SU-DHL-6 (cell line): Measurements from ENCODE around the gene ENO2.
A peak's percentile ranks its signal among the peaks of the same experiment; 100 is the strongest.

ENCODE experiments used
- H2AFZ ChIP-seq: fragments of 200-600 bp; sonication (generic); 2 replicates; pipeline ENCODE4 v1.6.1; 2014; ENCODE audit warnings: low read depth, mild to moderate bottlenecking, moderate library complexity, mixed read lengths, antibody characterized with exemption, low read length; ENCODE audit not compliant: severe bottlenecking
- H3F3A ChIP-seq: fragments of 200-600 bp; shearing (Covaris generic); 2 replicates; pipeline ENCODE4 v1.6.0; 2016; ENCODE audit warnings: antibody characterized with exemption, mild to moderate bottlenecking; ENCODE audit not compliant: insufficient read depth
- H3K27ac ChIP-seq: fragments of 200-600 bp; sonication (generic); 2 replicates; pipeline ENCODE4 v1.5.1; 2016; ENCODE audit warnings: low read depth, mild to moderate bottlenecking, low read length, moderate library complexity, mixed read lengths
- H3K27me3 ChIP-seq: fragments of 200-600 bp; sonication (generic), shearing (Covaris generic); 2 replicates; pipeline ENCODE4 v1.6.0; 2014; ENCODE audit warnings: mild to moderate bottlenecking, low read length
- H3K36me3 ChIP-seq: fragments of 200-600 bp; sonication (generic); 2 replicates; pipeline ENCODE4 v1.6.1; 2014; ENCODE audit warnings: mild to moderate bottlenecking, low read length, mixed read lengths
- H3K4me2 ChIP-seq: fragments of 300-600, 200-600 bp; shearing (Covaris generic), sonication (generic); 2 replicates; pipeline ENCODE4 v1.6.0; 2014; ENCODE audit warnings: low read length, low read depth, mild to moderate bottlenecking; ENCODE audit not compliant: poor library complexity, severe bottlenecking
- H3K4me3 ChIP-seq: fragments of 200-600 bp; sonication (generic); 2 replicates; pipeline ENCODE4 v1.5.1; 2014; ENCODE audit warnings: antibody characterized with exemption, low read length, mild to moderate bottlenecking, mixed read lengths; ENCODE audit not compliant: insufficient read depth, poor library complexity, severe bottlenecking
- H3K79me2 ChIP-seq: fragments of 200-600 bp; sonication (generic); 2 replicates; pipeline ENCODE4 v1.6.1; 2014; ENCODE audit warnings: mild to moderate bottlenecking, low read length, moderate library complexity; ENCODE audit not compliant: insufficient read depth
- H3K9ac ChIP-seq: fragments of 200-600 bp; sonication (generic); 2 replicates; pipeline ENCODE4 v1.7.0; 2014; ENCODE audit warnings: mild to moderate bottlenecking, low read length
- H3K9me2 ChIP-seq: fragments of 200-600 bp; sonication (generic); replicated peaks from 2 replicates; pipeline ENCODE4 v1.6.1; 2014; ENCODE audit warnings: low read length; ENCODE audit not compliant: insufficient read depth
- H3K9me3 ChIP-seq: fragments of 200-600 bp; sonication (generic); 2 replicates; pipeline ENCODE4 v1.6.1; 2014; ENCODE audit warnings: low read length, mixed read lengths; ENCODE audit not compliant: insufficient read depth
- H4K20me1 ChIP-seq: fragments of 200-600 bp; sonication (generic); 2 replicates; pipeline ENCODE4 v1.6.1; 2014; ENCODE audit warnings: low read depth, mild to moderate bottlenecking, antibody characterized with exemption, low read length, moderate library complexity, mixed read lengths
- CTCF ChIP-seq: fragments of 200-600 bp; sonication (generic); IDR thresholded peaks from one replicate; pipeline ENCODE4 v1.5.1; 2017; ENCODE audit warnings: antibody characterized with exemption, mild to moderate bottlenecking, low read length, moderate library complexity; ENCODE audit not compliant: insufficient read depth, poor library complexity, severe bottlenecking
- EZH2phosphoT487 ChIP-seq: fragments of 200-600 bp; sonication (generic), shearing (Covaris generic); conservative IDR thresholded peaks from 2 replicates; pipeline ENCODE4 v1.6.1; 2018; ENCODE audit warnings: mild to moderate bottlenecking, antibody characterized with exemption, low read length, moderate library complexity, mixed read lengths

The ENO2 gene

GRCh38 chr12:6957151-6957701, 42.8 kb downstream of the ENO2 start:
- no peaks in the 10 kb centered on the region for H3K79me2 ChIP-seq
- no peaks in the 10 kb centered on the region for H3K36me3 ChIP-seq
- H2AFZ ChIP-seq = no peak overlapping the region
- H4K20me1 ChIP-seq = no peaks in the 10 kb centered on the region
- no peaks in the 10 kb centered on the region for H3F3A ChIP-seq
- no peaks in the 10 kb centered on the region for H3K27me3 ChIP-seq
- no peak overlapping the region for H3K4me2 ChIP-seq
- no peak overlapping the region for H3K4me3 ChIP-seq
- no peak overlapping the region for H3K27ac ChIP-seq
- no peaks in the 10 kb centered on the region for H3K9me2 ChIP-seq
- H3K9ac ChIP-seq = no peak overlapping the region
- no peak for TF ChIP-seq CTCF
- TF ChIP-seq EZH2phosphoT487 = no peak
- H3K9me3 ChIP-seq = no peaks in the 10 kb centered on the region

- peak overlapping the region; percentile 61 for H3K4me2 ChIP-seq
- TF ChIP-seq CTCF = no peak
- TF ChIP-seq EZH2phosphoT487 = no peak
- H3K27ac ChIP-seq = no peak overlapping the region
- no peaks in the 10 kb centered on the region for H3F3A ChIP-seq
- no peaks in the 10 kb centered on the region for H3K27me3 ChIP-seq
- H3K9me3 ChIP-seq = no peaks in the 10 kb centered on the region
- peak overlapping the region; percentile 33 for H3K9ac ChIP-seq
- H3K79me2 ChIP-seq = no peaks in the 10 kb centered on the region
- no peaks in the 10 kb centered on the region for H3K9me2 ChIP-seq
- H4K20me1 ChIP-seq = no peaks in the 10 kb centered on the region
- H2AFZ ChIP-seq = no peak overlapping the region
- no peaks in the 10 kb centered on the region for H3K36me3 ChIP-seq
- peak overlapping the region; percentile 23 for H3K4me3 ChIP-seq
These were observed 43.6 kb downstream of the ENO2 start for GRCh38 chr12:6957741-6958608.

- peak overlapping the region; percentile 61 for H3K4me2 ChIP-seq
- H3K4me3 ChIP-seq = peak overlapping the region; percentile 23
- H3K27ac ChIP-seq = 0 out of 2 replicates have a peak overlapping the region, but pooled peaks have one; percentile 19
- H2AFZ ChIP-seq = no peak overlapping the region
- H4K20me1 ChIP-seq = no peaks in the 10 kb centered on the region
- TF ChIP-seq EZH2phosphoT487 (no peak), CTCF (no peak)
- no peaks in the 10 kb centered on the region for H3K36me3 ChIP-seq
- peak overlapping the region; percentile 33 for H3K9ac ChIP-seq
- no peaks in the 10 kb centered on the region for H3K9me3 ChIP-seq
- no peaks in the 10 kb centered on the region for H3K79me2 ChIP-seq
- H3K9me2 ChIP-seq = no peaks in the 10 kb centered on the region
- no peaks in the 10 kb centered on the region for H3F3A ChIP-seq
- H3K27me3 ChIP-seq = no peaks in the 10 kb centered on the region
These were observed 44.3 kb downstream of the ENO2 start for GRCh38 chr12:6958609-6959057.
